Keratinocyte (primary cell): ENCODE data around the gene RHOT1. TPM values are rescaled to one million over a fixed set of nuclear protein-coding genes. Genes with fewer than 3 reads are reported as not detected.

Experiments used
- DNase-seq: peaks from one replicate; pipeline ENCODE4 v3.0.0-alpha.2; 2011; ENCODE audit warnings: low read depth, missing footprints, low spot score
- FAIRE-seq: peaks from 2 replicates; lab custom pipeline; 2011; peaks lifted over from hg19 to GRCh38; lab: Jason Lieb, UNC
- H2AFZ ChIP-seq: 2 replicates; pipeline ENCODE4 v1.6.0; 2012; ENCODE audit warnings: low read length, control low read depth, inconsistent platforms; ENCODE audit not compliant: control insufficient read depth
- H3K27ac ChIP-seq: 2 replicates; pipeline ENCODE4 v1.5.1; 2011; ENCODE audit warnings: low read length; ENCODE audit not compliant: control insufficient read depth, insufficient read depth
- H3K27me3 ChIP-seq: 3 replicates; pipeline ENCODE4 v1.6.0; 2011; ENCODE audit warnings: low read length; ENCODE audit not compliant: control insufficient read depth, insufficient read depth; ENCODE audit errors: extremely low read depth
- H3K36me3 ChIP-seq, 2 experiments: 2 replicates in 1 of 2; 3 replicates in 1 of 2; pipeline ENCODE4 v1.5.1; 2011; ENCODE audit warnings: low read length in 2 of 2, mild to moderate bottlenecking in 1 of 2; ENCODE audit not compliant: control insufficient read depth in 2 of 2, insufficient read depth in 2 of 2; ENCODE audit errors: extremely low read depth in 1 of 2
- H3K4me1 ChIP-seq: 3 replicates; pipeline ENCODE4 v1.5.1; 2011; ENCODE audit warnings: low read length; ENCODE audit not compliant: control insufficient read depth, insufficient read depth; ENCODE audit errors: extremely low read depth
- H3K4me2 ChIP-seq: 3 replicates; pipeline ENCODE4 v1.6.0; 2011; ENCODE audit warnings: low read depth, low read length; ENCODE audit not compliant: control insufficient read depth, insufficient read depth; ENCODE audit errors: extremely low read depth
- H3K4me3 ChIP-seq, 3 experiments: fragments of 200-600 bp in 1 of 3; sonication (generic) in 1 of 3; 2 replicates in 2 of 3; 3 replicates in 1 of 3; pipeline ENCODE4 v1.5.1; 2011 to 2016; ENCODE audit warnings: low read length in 3 of 3, mild to moderate bottlenecking in 3 of 3, control low read depth in 2 of 3, inconsistent platforms in 1 of 3, low read depth in 1 of 3, mixed read lengths in 1 of 3, mixed run types in 1 of 3, moderate library complexity in 1 of 3; ENCODE audit not compliant: control insufficient read depth in 2 of 3, insufficient read depth in 2 of 3; ENCODE audit errors: extremely low read depth in 1 of 3
- H3K79me2 ChIP-seq: 2 replicates; pipeline ENCODE4 v1.6.0; 2012; ENCODE audit warnings: low read length; ENCODE audit not compliant: control insufficient read depth, insufficient read depth
- H3K9ac ChIP-seq: 3 replicates; pipeline ENCODE4 v1.6.0; 2011; ENCODE audit warnings: low read length; ENCODE audit not compliant: control insufficient read depth, insufficient read depth; ENCODE audit errors: extremely low read depth
- H3K9me1 ChIP-seq: 3 replicates; pipeline ENCODE4 v1.6.0; 2011; ENCODE audit warnings: low read length; ENCODE audit not compliant: control insufficient read depth, insufficient read depth; ENCODE audit errors: extremely low read depth
- H3K9me3 ChIP-seq: 2 replicates; pipeline ENCODE4 v1.5.1; 2012; ENCODE audit warnings: low read depth, low read length; ENCODE audit not compliant: control insufficient read depth
- H4K20me1 ChIP-seq: 3 replicates; pipeline ENCODE4 v1.6.0; 2011; ENCODE audit warnings: low read length; ENCODE audit not compliant: control insufficient read depth, insufficient read depth; ENCODE audit errors: extremely low read depth
- EZH2 ChIP-seq: IDR thresholded peaks from one replicate; pipeline ENCODE4 v1.6.1; 2012; ENCODE audit warnings: inconsistent platforms, mild to moderate bottlenecking, low read length, moderate library complexity
- dilution Hi-C: fragments of 300-500 bp; cut with MboI; formaldehyde crosslinking; loops from one replicate; pipeline ENCODE4 v1.7.0; 2020; ENCODE audit warnings: low sequenced_read_pairs; ENCODE audit not compliant: extremely low pct_ligation_motif_present
- polyA plus RNA-seq, 5 experiments: library from polyadenylated mRNA; depleted of rRNA in 3 of 5; stranded (reverse) in 3 of 5; stranded (forward) in 1 of 5; unstranded in 1 of 5; fragments of >200 nt; gene quantifications; 1 replicate in 1 of 5; 2 replicates in 3 of 5; 3 replicates in 1 of 5; pipeline versions ENCODE4 v1.2.1 to v1.2.3, GENCODE V29; 2011 to 2012; ENCODE audit warnings: missing spikeins in 2 of 5, low read depth in 1 of 5, low replicate concordance in 1 of 5
- TF ChIP-seq, protein P1 (sequence below), 3 experiments: IDR thresholded peaks in 1 of 3; conservative IDR thresholded peaks in 1 of 3; optimal IDR thresholded peaks in 1 of 3; 2 replicates in 2 of 3; 3 replicates in 1 of 3; pipeline versions ENCODE3 to v1.5.1; 2011; ENCODE audit warnings: low read length in 3 of 3, mild to moderate bottlenecking in 3 of 3, moderate library complexity in 2 of 3, control low read depth in 1 of 3, inconsistent platforms in 1 of 3; ENCODE audit not compliant: insufficient read depth in 2 of 3; ENCODE audit errors: extremely low read depth in 1 of 3

Gene RHOT1
- polyA plus RNA-seq, 1 donor (not counting 4 experiments of a cell fraction or from before 2014, with no cell fraction given), result 50.4 TPM

DNA sequence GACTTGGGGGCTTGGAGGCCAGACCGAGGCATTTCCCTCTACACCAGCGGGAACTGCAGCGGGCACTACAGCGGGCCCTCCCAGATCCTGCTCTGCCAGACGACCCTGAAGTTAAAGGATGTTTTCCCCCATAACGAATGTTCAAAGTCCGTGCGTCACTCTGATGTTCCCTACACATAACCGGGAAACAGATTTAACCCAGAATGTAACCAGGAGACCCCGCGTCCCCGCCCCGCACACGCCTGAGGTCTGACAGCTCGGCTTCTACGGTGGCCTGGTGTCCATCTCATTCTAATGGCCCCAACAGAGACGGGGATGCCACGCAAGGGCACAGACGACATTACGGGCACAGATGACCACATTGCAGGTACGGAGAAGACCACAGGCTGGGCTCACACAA is 31.7 kb upstream of the RHOT1 start:
- H3K9me1 ChIP-seq, result no peaks in the 10 kb centered on the region
- no peaks in the 10 kb centered on the region for H3K9me3 ChIP-seq
- H3K4me1 ChIP-seq, result peaks cover 8% of the 10 kb centered on the region
- H3K27ac ChIP-seq, result no peak overlapping the region
- H2AFZ ChIP-seq, result no peak overlapping the region
- H3K27me3 ChIP-seq, result peaks cover 7% of the 10 kb centered on the region
- no peaks in the 10 kb centered on the region for H3K79me2 ChIP-seq
- no peak for FAIRE-seq
- DNase-seq, result no peak
- H4K20me1 ChIP-seq, result no peaks in the 10 kb centered on the region
- H3K4me3 ChIP-seq, result no peak overlapping the region
- H3K4me2 ChIP-seq, result no peak overlapping the region
- no peaks in the 10 kb centered on the region for H3K36me3 ChIP-seq
- TF ChIP-seq EZH2, result no peak
- TF ChIP-seq, protein P1, sequence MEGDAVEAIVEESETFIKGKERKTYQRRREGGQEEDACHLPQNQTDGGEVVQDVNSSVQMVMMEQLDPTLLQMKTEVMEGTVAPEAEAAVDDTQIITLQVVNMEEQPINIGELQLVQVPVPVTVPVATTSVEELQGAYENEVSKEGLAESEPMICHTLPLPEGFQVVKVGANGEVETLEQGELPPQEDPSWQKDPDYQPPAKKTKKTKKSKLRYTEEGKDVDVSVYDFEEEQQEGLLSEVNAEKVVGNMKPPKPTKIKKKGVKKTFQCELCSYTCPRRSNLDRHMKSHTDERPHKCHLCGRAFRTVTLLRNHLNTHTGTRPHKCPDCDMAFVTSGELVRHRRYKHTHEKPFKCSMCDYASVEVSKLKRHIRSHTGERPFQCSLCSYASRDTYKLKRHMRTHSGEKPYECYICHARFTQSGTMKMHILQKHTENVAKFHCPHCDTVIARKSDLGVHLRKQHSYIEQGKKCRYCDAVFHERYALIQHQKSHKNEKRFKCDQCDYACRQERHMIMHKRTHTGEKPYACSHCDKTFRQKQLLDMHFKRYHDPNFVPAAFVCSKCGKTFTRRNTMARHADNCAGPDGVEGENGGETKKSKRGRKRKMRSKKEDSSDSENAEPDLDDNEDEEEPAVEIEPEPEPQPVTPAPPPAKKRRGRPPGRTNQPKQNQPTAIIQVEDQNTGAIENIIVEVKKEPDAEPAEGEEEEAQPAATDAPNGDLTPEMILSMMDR (optimal IDR thresholded peaks at IDR 0.05 in 1 of 3, IDR thresholded peaks at IDR 0.05 in 1 of 3, conservative IDR thresholded peaks at IDR 0.05 in 1 of 3; ENCODE audit: extremely low read depth in 1 of 3, insufficient read depth in 2 of 3, low read length in 3 of 3), result no peak
- H3K9ac ChIP-seq, result no peak overlapping the region
- dilution Hi-C loops, result no loop called here

- Histone ChIP-seq H3K27me3 (peaks cover 7% of the 10 kb centered on the region), H3K4me1 (peaks cover 8% of the 10 kb centered on the region), H3K9me1 (no peaks in the 10 kb centered on the region), H3K4me2 (peak overlapping the region; percentile 41), H3K4me3 (no peak overlapping the region), H3K79me2 (no peaks in the 10 kb centered on the region), H3K9ac (no peak overlapping the region), H3K36me3 (no peaks in the 10 kb centered on the region), H3K9me3 (no peaks in the 10 kb centered on the region), H2AFZ (no peak overlapping the region), H3K27ac (no peak overlapping the region), H4K20me1 (no peaks in the 10 kb centered on the region)
- TF ChIP-seq, protein P1 (optimal IDR thresholded peaks at IDR 0.05 in 1 of 3, IDR thresholded peaks at IDR 0.05 in 1 of 3, conservative IDR thresholded peaks at IDR 0.05 in 1 of 3; ENCODE audit: extremely low read depth in 1 of 3, insufficient read depth in 2 of 3, low read length in 3 of 3), result peak; percentile 29 to 56 (median 46)
- TF ChIP-seq EZH2, result no peak
- FAIRE-seq (no peak), DNase-seq (no peak)
- dilution Hi-C loops, result no loop called here
Measured at GRCh38 chr17:32111141-32111771, 31.0 kb upstream of the RHOT1 start.
